HG03039 (cell line): Measurements from ENCODE around the gene ICOSLG.
"Not testable (repeated sequence)": the region's sequence is repeated elsewhere in the genome, so short reads cannot be mapped to it uniquely, and the experiment has no call there.

ENCODE experiments used
- ATAC-seq: cut with Tn5 transposase; IDR thresholded peaks from one replicate; pipeline ENCODE4 v1.9.1; 2021; ENCODE audit warnings: mild to moderate bottlenecking, moderate library complexity; ENCODE audit not compliant: unreplicated experiment

ICOSLG gene

DNA sequence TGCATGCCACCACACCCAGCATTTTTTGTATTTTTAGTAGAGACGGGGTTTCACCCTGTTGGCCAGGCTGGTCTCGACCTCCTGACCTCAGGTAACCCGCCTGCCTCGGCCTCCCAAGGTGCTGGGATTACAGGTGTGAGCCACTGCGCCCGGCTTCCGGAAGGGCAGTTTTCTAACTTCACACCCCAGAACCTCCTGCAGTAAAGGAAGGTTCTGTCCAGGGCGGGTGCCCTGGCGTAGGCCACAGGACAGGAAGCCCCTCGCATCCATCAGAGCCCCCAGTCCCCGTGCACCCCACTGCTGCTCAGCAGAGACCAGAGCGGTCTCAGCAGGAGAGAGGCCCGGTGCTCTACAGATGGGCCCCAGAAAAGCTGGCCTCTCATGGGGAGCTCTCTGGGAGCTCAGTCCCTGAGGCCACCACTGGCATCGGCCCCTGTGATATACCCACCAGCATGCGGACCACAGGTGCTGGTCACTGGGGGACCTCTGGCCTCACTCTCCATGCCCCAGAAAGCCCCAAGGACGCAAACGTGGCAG, 25.1 kb upstream of the ICOSLG start:
- no peak for ATAC-seq

DNA sequence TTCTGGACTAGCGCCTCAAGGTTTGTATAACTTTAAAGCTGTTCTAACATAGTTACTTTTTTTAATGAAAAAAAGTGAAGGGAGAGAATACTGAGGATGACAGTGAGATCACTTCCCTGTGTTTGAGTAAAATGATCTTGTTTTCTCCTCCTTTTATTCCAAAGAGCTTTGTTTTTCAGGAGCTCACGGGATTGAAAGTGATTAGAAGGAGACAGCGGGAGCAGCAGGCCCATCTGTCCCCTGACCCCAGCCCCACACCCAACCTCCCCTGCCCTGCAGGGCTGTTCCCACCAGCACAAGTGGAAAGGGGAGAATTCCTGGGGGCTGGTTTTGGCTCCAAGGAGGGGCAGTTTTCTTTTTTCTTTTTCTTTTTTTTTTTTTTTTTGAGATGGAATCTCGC, 23.0 kb upstream of the ICOSLG start:
- no peak for ATAC-seq

DNA sequence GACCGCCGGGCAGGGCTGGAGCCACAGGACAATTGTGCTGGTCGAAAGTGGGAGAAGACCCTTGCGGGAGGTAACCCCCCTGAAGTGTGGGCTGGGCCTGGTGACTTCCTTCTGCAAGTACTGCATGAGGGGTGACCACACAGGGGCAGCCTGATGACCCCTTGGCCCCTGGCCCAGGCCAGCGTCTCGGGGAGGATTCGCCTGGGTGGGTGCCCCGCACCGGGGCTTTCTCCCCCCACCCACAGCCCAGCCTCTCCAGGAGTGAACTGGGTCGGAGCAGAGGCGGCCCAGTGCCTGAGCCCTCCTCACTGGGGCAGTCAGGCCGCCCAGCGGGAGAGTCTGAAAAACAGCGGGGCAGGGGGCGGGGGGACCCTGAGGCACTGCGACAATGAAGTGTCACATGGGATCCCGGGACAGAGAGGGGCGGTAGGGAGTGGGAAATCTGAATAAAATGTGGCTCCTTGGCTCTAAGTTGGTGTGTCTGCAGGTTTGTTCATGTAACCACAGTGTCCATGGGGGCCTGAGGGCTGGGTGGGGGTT, 22.5 kb upstream of the ICOSLG start:
- no peak for ATAC-seq

DNA sequence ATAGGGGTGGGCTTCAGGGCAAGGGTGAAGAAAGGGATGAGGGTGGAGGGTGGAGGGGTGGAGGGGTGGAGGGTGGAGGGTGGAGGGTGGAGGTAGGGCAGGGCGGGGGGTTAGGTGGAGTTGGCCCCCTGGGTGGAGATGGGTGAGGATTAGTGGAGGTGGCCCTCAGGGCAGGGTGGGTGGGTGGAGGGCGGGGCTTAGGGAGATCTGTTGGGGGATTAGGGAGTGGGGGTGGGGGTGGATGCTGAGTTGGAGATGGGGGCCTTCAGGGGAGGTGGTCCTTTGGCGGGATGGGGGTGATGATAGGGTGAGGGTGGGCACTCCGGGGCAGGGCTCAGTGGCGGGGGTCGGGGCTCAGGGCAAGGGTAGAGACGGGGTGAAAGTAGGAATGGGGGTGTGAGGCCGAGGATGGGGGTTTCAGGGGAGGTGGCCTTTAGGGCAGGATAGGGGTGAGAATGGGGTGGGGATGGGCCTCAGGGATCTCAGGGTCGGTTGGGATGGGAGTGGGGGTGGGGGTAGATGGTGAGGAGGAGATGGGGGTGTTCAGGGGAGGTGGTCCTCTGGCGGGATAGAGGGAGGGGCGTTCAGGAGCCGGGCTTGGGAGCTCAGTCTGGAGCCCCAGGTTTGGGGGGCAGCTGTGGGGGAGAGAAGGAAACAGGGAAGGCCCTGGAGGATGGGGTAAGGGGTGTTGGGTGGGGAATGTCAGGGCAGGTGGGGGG, 21.8 kb upstream of the ICOSLG start:
- ATAC-seq, result no peak

DNA sequence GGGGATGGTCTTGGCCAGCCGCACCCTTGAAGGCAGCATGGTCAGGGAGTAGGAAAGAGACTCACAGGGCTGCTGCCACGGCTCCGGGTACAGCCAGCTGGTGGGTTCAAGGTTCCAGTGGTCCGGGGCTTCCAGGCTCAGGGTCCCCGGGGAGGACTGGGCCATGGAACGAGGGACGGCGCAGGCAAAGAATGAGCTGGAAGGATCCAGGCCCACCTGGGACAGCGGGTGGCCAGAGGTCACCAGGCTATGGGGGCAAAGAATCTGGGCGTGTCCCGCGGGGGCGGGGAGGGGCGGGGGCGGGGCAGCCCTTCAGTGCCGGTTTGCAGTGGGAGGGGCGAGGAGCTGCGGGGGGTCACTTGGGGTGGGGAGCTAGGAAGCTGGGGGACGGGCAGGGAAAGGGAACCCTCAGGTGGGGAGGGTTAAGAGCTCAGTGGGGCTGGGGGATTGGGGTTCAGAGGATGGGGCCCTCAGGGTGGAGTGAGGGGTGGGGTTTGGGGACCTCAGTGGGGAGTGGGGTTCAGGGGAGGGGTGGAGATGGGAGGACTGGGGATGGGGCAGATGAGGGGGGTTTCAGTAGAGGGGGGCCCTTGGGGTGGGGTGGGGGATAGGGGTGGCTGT, 21.0 kb upstream of the ICOSLG start, which contains the start of gene DNMT3L:
Gene DNMT3L, minus strand, starts transcription at position 223 of the 621 bp plus-strand sequence. CDS start 638 bp downstream, outside the sequence.
- ATAC-seq, result no peak

DNA sequence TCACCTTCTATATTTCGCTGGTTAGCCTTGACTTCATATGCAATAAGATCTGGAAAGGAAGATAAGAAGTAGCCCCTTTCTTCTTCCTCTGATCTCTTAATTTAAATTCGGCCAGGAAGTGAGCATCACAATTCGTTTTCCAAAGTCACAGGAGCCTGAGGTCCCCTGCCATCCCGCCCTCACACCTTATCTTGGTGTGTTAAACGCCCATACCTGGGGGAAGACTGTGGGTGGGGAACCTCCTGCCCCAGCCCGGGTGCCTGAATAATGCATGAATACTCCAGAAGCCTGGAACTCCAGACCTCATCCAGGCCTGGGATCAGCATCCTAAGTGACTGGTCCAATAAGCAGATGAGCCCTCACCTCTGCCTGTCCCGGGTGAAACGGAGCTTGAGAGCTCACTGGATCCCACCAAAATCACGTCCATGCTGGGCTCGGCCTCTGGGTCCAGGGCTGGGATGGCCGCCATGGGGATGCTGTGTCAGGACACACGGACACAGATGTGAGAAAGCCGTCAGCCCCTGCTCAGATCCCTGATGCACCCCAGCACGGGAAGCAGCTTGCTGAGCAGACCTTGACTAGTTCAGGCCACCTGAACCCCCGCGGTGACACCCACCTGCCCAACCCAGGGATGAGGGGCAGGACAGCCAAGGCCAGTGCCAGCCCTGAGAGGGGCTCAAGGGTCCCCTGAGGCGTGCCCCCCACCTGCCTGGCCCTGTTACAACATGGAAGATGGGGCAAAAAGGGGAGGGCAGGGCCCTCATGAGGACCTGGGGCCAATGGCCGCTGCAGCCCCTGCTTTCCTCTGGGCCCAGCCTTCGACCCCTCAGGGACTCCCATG, 20.3 kb upstream of the ICOSLG start:
- ATAC-seq, result no peak

DNA sequence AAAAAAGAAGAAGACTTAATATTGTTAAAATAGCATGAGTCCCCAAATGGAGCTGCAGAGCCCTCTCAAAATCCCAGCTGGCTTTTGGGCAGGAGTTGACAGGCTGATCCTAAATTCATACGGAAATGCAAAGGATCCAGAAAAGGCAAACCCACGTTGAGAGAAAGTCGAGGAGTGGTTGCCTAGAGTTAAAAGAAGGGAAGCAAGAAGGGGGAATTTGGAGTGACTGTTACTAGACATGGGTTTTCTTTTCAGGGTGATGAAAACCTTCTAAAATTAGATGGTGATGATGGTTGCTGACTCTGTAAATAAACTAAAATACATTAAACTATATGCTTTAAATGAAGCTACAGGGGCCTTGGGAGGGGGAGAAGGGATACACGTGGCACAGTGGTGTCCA, 19.3 kb upstream of the ICOSLG start:
- ATAC-seq, result no peak

DNA sequence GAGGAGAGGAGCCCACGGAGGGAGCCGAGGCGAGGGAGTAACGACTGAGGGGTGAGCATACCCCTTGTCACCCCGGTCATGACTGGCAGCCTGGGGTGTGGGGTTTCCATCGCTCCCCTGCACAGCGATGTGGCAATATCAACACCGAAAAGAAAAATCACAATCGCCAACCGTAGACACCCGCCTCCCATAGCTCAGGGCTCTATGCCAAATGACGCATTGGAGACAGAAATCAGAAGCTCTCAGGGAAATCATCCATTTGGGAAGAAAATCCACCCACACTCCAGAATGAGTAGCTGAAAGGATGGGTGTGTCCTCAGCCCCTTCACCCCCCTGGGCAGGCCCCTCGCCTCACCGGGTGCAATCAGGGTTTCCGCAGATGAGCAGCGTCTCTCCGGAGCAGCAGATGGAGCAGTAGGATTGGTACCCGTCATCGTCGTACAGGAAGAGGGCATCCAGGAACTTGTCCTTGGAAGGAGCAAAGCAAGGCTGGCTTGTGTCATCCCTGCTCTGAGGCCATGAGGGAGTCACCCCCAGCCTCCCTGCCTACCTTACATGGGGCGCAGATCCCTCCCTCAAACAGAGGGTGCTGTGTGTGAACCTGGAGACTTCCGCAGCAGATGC, 18.5 kb upstream of the ICOSLG start:
- no peak for ATAC-seq

DNA sequence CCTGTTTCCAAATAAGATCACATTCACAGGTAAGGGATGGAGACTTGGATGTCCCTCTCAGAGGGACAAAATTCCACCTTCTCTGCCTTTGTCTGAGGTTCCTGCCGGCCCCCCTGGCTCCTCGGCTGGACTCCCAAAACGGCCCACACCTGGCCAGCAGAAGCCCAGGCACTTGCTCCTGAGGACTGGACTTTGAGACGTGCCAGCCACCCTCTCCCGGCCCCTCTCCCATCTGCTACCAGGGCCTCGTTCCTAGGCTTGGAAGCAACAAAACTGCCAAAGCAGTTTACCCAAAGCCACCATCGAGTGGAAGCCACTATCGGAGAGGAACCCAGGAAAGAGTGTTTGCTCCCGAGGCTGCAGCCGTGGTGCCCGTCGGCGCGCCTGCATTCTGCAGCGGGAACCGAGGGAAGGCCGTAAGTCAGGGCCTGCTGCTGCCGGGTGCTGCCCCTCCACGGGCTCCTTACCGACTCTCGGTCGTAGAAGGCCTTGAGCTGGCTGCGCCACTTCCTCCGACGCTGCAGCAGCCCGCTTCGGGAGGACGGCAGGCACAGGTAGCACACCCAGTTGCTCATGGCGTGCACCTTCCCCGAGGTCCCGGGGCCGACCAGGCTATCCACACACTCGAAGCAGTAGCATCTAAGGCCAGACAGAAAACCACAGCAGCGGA, 17.4 kb upstream of the ICOSLG start:
- ATAC-seq, result no peak

DNA sequence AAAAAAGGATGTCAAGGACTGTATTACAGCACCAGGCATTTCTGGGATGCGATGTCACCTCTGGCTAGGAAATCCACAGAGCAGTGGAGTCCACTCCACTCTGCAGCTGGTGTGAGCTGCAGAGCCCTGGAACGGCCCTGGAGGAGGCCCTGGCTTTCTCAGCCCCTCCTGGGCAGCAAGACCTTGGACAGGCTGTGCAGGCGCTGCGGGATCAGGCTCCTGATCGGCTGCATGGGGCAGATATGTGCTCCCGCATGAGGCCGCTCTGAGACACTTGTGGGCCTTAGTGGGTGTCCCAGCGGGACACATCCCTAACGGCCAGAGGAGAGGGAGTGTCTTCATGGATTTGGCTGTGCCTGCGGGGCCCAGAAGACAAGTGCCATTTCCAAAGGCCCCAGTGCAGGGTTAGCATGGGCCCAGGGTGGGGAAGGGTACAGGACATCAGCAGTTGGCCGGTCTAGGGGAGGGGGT, 14.8 kb upstream of the ICOSLG start:
- no peak for ATAC-seq

DNA sequence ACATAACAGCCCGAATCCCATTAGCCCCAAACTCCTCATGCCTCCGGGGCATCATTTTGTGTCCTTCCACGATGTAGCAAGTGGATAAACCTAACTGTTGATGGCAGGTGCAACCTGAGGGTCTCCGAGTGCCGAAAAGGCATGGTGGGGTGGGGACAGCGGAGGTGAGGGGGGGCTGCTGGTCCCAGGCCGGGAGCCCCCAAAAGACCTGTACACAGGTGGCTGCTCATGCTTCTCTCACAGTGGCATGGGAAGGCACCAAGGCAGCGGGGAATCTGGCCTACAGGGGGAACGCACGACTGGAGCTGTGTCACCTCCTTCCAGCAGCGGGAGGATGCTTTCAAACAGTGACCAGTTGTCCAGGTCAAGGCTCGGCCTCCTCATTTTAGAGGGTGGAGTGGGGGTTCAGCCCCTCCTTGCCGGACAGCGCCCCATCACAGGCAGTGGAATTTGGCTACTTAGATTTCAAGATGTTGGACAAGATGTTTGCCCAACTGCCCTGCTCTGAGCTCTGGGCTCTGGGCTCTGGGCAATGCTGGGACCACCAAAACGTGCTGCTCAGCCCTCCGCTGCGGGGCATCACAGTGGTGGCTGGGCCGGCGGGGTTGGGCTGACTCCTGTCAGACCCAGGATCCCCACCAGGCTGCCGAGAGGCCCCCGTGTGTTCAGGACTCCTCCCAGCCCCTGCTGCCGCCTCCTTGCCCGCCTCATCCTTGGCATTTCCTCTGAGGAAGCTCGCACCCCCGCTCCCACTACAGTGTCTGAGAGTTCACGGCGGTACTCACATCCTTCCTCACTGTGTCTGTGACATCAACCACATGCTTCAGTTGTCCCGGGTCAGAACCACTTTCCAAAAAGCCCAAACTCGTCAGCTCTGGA, 13.3 kb upstream of the ICOSLG start:
- ATAC-seq, result no peak

DNA sequence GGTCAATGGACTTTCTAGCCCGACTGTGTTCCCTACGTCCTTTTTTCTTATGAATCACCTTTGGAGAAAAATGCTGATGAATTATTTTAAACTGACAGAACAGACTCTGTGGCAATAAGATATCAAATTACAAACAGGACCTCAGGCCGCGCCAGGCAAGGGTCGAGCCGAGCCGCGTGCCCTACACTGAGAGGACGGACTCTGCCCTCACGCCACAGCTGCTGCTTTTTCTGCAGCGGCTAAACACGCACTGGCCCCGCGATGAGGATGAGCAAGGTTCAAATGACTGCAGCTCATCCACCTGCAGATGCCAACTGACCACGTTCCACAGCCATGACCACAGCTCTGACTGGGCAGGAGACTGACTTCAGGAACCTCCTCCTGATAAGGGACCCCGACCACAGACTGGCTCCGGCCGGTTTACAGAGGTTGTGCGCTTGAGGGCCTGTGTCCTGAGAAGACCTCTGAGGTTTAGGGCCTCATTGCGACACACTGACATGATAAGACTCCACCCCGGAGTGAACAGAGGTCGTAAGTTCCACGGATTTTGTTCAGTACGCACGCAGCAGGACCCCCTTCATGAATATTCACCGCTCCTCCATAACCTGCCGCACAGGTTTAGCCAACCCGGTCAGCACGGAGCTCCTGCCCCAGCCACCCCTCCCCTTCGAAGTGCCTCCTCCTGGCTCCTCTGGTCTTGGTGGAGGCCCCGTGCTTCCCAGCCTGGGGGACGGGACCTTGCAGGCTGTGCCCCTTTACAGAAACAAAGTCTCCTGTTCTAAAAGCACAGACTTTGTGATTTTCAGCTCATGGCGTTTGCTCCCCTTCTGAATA, 8.7 kb upstream of the ICOSLG start:
- not testable (repeated sequence) for ATAC-seq

DNA sequence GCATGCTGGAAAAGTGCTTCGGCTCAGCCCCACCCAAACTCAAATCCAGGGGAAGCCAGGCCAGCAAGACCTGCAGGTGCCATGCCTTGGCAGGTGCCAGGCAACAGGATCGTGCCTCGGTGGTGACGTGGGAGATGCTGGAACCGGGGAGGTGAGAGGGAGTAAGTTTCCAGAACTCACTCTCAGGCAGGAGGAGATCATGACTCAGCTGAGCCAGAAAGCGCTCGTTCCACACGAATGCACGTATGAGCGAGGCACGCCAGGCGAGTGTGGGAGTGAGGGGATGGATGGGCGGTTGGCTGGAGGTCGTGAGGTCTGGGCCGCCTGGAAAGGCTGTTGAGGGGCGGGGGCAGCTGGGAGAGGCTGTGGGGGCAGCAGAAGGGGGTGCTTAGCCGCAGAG, 7.2 kb upstream of the ICOSLG start:
- ATAC-seq, result not testable (repeated sequence)

DNA sequence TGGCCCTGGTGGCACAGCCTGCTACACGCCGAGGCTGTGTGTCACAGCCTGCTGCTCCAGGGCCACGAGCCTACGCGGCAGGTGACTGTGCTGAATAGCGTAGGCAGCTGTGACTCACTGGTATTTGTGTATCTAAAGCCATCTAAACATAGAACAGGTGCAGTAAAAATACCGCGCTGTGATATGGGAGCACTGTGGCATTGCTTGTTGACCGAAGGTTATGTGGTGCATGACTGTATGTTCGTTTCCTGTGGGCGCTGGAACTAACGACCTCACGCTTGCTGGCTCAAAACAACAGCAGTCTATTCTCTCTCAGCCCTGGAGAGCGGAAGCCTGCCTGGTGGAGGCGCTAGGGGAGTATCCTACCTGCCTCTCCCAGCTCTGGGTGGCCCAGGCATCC, 3.2 kb upstream of the ICOSLG start:
- ATAC-seq, result peak; percentile 33

DNA sequence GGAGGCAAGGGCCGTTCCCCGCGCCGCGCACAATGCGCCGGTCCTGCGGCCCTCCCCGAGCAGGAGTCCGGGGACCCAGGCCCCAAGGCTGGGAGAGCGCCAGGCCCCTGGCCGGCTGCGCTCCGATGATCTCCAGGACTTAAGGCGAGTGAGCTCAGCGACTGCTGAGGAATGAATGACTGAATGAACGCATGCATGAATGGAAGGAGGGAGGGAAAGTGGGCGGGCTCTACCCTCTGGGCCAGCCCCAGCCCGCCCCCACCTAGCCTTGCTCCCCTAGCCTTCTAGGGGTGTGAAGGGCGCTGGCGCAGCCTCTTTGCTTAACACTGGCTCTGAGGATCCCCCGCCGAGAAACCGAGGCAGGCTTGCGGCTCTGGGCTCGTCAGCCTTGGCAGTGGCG, 538 bp upstream of the ICOSLG start:
- peak; percentile 15 for ATAC-seq

DNA sequence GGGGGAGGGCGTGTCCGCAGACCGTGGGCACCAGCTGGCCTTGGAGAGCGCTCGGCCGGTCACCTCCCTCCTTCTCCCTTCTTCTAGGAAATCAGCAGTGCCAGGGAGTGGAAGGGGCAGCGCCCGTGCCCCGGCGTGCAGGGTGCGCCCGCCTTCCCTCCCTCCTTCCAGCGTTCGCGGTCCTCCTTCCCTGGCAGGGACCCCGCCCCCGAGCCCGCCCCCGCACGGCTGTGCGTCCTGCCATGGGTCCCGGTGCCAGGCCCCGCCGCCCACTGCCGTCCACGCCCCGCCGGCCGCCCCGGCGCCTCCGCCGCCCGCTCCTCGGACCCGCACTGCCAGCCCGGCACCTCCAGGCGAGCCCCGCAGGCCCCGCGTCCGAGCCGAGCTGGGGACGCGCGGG, 390 bp downstream of the ICOSLG start:
- not testable (repeated sequence) for ATAC-seq

DNA sequence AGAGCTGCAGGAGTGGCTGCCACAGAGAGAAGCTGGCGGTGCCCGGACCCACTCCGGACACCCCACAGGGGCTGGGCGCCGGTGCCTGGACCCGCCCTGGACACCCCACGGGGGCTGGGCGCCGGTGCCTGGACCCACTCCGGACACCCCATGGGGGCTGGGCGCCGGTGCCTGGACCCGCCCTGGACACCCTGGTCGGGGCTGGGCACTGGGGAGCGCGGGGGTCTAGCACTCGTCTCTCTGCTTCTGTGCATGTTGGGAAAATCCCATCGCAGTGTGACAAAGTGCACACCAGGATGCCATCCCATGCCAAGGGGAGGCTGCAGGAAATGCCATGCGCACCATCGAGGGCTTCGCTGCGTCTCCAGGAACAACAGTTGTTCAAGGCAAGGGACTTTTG, 11.2 kb downstream of the ICOSLG start:
- ATAC-seq, result not testable (repeated sequence)

DNA sequence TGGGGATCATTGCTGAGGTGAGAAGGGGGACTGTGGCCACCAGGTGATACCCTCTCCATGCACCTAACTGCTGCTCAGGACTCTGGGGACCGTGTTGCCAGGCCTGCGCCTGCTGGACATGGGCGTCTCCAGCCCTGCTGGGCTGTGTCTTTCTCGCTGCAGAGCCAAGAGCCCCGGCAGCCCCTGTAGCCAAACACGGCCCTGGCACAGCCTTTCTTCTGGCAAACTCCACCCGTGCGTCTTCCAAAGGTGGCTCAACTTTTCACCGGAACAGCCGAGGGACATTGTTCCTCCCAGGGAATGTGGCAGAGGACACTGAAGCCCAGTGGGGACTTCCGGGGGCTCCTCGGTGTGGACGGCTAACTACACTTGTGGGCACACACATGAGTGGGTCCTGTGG, 12.6 kb downstream of the ICOSLG start:
- not testable (repeated sequence) for ATAC-seq
